ENCODE measurements around the gene ARRDC2. TPM values are rescaled to one million over a fixed set of nuclear protein-coding genes. Genes with fewer than 3 reads are reported as not detected.

Gene ARRDC2
- total RNA-seq, 4 donors from 2014 or later = 127 to 180 (median 177) TPM

- Histone ChIP-seq H3K27ac (peak overlapping the region; percentile 89 to 96 (median 90)), H3K27me3 (no peaks in the 10 kb centered on the region), H3K36me3 (peaks cover 4 to 62% (median 23%) of the 10 kb centered on the region in 3 donors), H3K4me1 (peaks cover 0 to 53% (median 9%) of the 10 kb centered on the region in 4 donors), H3K4me3 (peak overlapping the region; percentile 50 to 64 (median 55)), H3K9me3 (no peaks in the 10 kb centered on the region)
- no peak for DNase-seq (ENCODE audit: low spot score in 2 of 2)
- WGBS, 2 donors = 88 to 96% methylated on average over 25 to 32 of the region's 37 CpGs
- TF ChIP-seq EP300 (IDR thresholded peaks at IDR 0.05) (no peak), CTCF (IDR thresholded peaks at IDR 0.05) (no peak), POLR2A (IDR thresholded peaks at IDR 0.05) (no peak)
Observed at GRCh38 chr19:18009412-18010066, 1.6 kb downstream of the ARRDC2 start.

- Histone ChIP-seq H3K36me3 (peaks cover 4 to 64% (median 23%) of the 10 kb centered on the region in 3 donors), H3K9me3 (no peaks in the 10 kb centered on the region), H3K4me1 (peaks cover 0 to 53% (median 9%) of the 10 kb centered on the region in 4 donors), H3K27ac (peak overlapping the region in 2 of 4 donors; percentile 90 to 96), H3K27me3 (no peaks in the 10 kb centered on the region), H3K4me3 (peak overlapping the region; percentile 50 to 64 (median 55))
- TF ChIP-seq POLR2A (IDR thresholded peaks at IDR 0.05) (no peak), CTCF (IDR thresholded peaks at IDR 0.05) (no peak), EP300 (IDR thresholded peaks at IDR 0.05) (no peak)
- DNase-seq (ENCODE audit: low spot score in 2 of 2) = no peak
- 86 to 90% methylated on average over 2 to 11 of the region's 11 CpGs for WGBS, 2 donors
Observed at GRCh38 chr19:18010149-18010548, 2.2 kb downstream of the ARRDC2 start.

GRCh38 chr19:18013210-18014111 lies 5.5 kb downstream of the ARRDC2 start:
- Histone ChIP-seq H3K27ac (peak overlapping the region; percentile 43 to 95 (median 75)), H3K4me1 (peaks cover 0 to 59% (median 15%) of the 10 kb centered on the region in 4 donors), H3K27me3 (no peaks in the 10 kb centered on the region), H3K36me3 (peaks cover 4 to 67% (median 23%) of the 10 kb centered on the region in 3 donors), H3K4me3 (no peak overlapping the region), H3K9me3 (no peaks in the 10 kb centered on the region)
- TF ChIP-seq CTCF (IDR thresholded peaks at IDR 0.05) (no peak), EP300 (IDR thresholded peaks at IDR 0.05) (peak in 1 of 2 donors; percentile 19), POLR2A (IDR thresholded peaks at IDR 0.05) (no peak)
- WGBS, 2 donors = 58 to 67% methylated on average over 17 of the region's 17 CpGs
- DNase-seq (ENCODE audit: low spot score in 2 of 2) = no peak

- Histone ChIP-seq H3K9me3 (no peaks in the 10 kb centered on the region), H3K4me1 (peaks cover 0 to 56% (median 11%) of the 10 kb centered on the region in 4 donors), H3K4me3 (no peak overlapping the region), H3K27ac (peak overlapping the region; percentile 43 to 95 (median 75)), H3K36me3 (peaks cover 4 to 60% (median 23%) of the 10 kb centered on the region in 3 donors), H3K27me3 (no peaks in the 10 kb centered on the region)
- DNase-seq (ENCODE audit: low spot score in 2 of 2) = no peak
- 81 to 84% methylated on average over 6 of the region's 6 CpGs for WGBS, 2 donors
- TF ChIP-seq EP300 (IDR thresholded peaks at IDR 0.05) = no peak
- TF ChIP-seq POLR2A (IDR thresholded peaks at IDR 0.05) = no peak
- TF ChIP-seq CTCF (IDR thresholded peaks at IDR 0.05) = no peak
Observed at GRCh38 chr19:18014197-18014596, 6.2 kb downstream of the ARRDC2 start.

All from tibial nerve (tissue), 4 donors.